ENCODE data around the gene EPHA10. TPM values are rescaled to one million over a fixed set of nuclear protein-coding genes. Genes with fewer than 3 reads are reported as not detected.

EPHA10 gene
- total and polyA plus RNA-seq, 12 donors: 0.04 to 0.15 (median 0.06) TPM; not detected in 6

DNA sequence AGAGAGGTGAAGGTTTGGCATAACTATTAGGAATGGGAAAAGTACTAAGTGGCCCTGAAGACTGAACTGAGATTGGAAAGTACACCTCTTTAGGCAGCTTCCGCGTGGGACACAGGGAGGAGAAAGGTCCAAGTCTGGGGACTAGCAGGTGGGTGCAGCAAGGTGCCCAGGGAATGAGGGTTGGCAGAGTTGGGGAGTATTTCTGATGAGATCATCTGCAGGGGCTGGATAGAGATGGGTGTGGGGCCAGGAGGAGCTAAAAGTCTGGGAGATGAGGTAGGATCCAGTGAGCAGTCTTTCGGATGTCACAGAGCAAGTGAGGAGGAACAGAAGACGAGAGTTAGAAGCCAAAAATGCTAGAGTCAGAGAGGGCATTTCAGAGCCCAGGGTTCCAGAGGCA lies 36.5 kb downstream of the EPHA10 start:
- intact Hi-C loops (cut with DNase I): no loop called here
- H3K27me3 ChIP-seq: peaks cover 0 to 81% (median 39%) of the 10 kb centered on the region in 7 donors
- 78 to 80% methylated on average over 4 of the region's 4 CpGs for WGBS, 2 donors
- H3K27ac ChIP-seq: no peak overlapping the region
- no peak for DNase-seq
- no peak for ATAC-seq
- TF ChIP-seq, protein P1, sequence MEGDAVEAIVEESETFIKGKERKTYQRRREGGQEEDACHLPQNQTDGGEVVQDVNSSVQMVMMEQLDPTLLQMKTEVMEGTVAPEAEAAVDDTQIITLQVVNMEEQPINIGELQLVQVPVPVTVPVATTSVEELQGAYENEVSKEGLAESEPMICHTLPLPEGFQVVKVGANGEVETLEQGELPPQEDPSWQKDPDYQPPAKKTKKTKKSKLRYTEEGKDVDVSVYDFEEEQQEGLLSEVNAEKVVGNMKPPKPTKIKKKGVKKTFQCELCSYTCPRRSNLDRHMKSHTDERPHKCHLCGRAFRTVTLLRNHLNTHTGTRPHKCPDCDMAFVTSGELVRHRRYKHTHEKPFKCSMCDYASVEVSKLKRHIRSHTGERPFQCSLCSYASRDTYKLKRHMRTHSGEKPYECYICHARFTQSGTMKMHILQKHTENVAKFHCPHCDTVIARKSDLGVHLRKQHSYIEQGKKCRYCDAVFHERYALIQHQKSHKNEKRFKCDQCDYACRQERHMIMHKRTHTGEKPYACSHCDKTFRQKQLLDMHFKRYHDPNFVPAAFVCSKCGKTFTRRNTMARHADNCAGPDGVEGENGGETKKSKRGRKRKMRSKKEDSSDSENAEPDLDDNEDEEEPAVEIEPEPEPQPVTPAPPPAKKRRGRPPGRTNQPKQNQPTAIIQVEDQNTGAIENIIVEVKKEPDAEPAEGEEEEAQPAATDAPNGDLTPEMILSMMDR (IDR thresholded peaks at IDR 0.05): no peak
- no peaks in the 10 kb centered on the region for H3K36me3 ChIP-seq
- H3K4me3 ChIP-seq: no peak overlapping the region
- H3K9me3 ChIP-seq: no peaks in the 10 kb centered on the region
- peaks cover 0 to 6% (median 0%) of the 10 kb centered on the region in 9 donors for H3K4me1 ChIP-seq

DNA sequence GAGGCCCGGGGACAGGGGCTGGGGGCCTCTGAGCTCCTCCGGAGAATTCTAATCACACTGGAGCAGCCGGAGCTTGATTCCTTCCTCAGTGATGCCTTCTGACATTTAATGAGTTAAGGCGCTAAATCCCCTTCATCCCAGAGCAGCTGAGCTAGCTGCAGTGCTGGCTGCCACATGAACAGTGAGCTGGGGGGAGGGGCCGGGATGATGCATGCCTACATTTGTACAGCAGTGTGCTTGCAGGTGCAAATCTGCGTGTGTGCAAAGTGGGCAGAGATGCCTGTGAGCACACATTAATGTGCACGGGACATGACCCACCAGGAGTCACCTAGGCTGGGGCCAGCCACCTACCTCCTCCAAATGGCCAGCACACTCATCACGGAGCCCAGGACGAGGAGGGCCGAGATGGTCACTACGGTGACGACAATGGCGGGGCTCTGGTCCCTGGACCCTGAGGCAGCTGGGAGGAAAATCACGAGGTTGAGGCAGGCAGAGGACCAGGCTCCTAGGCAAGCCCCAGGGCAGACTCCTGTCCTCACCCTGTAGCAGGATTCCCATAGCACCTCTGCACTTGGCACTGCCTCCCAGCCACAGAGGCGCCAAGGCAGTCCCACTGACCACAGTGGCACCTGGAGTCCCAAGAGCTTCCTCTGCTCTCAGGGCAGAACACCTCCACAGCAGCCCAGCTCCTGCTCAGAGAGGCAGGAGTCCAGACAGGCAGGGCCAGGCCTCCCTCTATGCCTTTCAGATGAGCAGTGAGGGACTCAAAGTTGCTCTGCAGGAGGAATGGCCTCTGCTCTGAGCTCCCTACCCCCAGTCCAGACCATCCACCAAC lies 38.0 kb downstream of the EPHA10 start:
- no peak for ATAC-seq

DNA sequence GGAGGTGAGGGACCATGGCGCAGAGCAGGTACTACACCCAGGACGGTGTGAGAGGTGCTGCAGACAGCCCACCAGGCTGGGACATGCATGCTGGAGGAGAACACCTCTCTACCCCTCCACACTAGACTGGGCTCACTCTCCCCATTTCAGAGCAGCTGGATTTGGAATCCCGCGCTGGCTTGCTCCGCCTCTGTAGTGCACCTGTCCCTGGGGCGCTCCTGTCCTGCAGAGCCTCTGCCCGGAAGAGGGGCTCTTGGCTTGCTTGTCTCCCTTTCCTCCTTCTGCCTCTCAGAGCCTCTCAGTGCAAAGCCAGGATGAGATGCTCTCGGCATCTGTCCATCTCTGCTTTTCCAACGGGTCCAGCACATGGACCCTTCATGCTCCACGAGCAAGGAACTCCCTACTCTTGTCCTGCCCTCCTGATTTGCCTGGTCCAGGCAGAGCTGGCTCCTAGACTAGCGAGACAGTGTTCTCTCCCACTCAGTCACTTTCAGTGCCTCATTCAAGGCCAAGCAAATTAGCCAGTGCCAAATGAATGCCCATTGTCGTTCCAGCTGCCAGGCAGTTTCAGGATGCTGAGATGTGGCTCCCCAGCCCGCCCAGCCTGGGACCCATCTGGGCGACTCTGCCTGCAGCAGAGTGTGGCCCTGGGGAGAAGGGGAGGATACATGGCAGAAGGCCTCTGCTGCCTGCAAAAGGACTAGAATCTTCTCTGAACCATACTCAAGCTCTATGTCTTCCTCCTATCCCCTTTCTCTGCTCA lies 38.9 kb downstream of the EPHA10 start:
- peaks cover 0 to 10% (median 0%) of the 10 kb centered on the region in 9 donors for H3K4me1 ChIP-seq
- no peaks in the 10 kb centered on the region for H3K36me3 ChIP-seq
- TF ChIP-seq, protein P1 (IDR thresholded peaks at IDR 0.05): no peak
- no peak overlapping the region for H3K4me3 ChIP-seq
- no peak overlapping the region for H3K27ac ChIP-seq
- no peak for ATAC-seq
- DNase-seq: no peak
- H3K27me3 ChIP-seq: peaks cover 0 to 57% (median 28%) of the 10 kb centered on the region in 7 donors
- intact Hi-C loops (cut with DNase I): no loop called here
- 72 to 73% methylated on average over 14 of the region's 14 CpGs for WGBS, 2 donors
- H3K9me3 ChIP-seq: no peaks in the 10 kb centered on the region

More for the DNA sequence above, 38.0 kb downstream of the EPHA10 start:
- WGBS, 2 donors: 55 to 60% methylated on average over 15 of the region's 15 CpGs
- no peak for DNase-seq
- intact Hi-C loops (cut with DNase I): no loop called here
- H3K27ac ChIP-seq: no peak overlapping the region
- H3K9me3 ChIP-seq: no peaks in the 10 kb centered on the region
- TF ChIP-seq, protein P1 (IDR thresholded peaks at IDR 0.05): no peak
- peaks cover 0 to 10% (median 0%) of the 10 kb centered on the region in 9 donors for H3K4me1 ChIP-seq
- peaks cover 0 to 67% (median 32%) of the 10 kb centered on the region in 7 donors for H3K27me3 ChIP-seq
- no peak overlapping the region for H3K4me3 ChIP-seq
- no peaks in the 10 kb centered on the region for H3K36me3 ChIP-seq

DNA sequence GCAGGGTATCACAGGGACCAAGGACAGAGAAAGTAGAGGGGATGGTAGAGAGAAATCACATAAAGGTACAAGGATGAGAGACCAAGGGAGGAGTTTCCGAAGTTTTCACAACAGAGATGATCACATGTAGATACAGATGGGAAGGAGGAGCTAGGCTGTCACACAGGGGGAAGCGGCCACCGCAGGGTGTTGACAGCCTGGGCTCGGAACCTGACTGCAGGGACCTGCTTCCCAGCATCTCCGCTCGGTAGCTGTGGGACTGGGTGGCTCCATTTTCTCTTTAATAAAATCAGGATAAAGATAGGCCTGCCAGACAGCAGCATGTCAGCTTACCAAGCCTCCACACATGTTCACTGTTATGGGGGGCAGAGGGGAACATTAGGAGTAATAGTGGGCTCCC lies 40.3 kb downstream of the EPHA10 start:
- Histone ChIP-seq H3K27me3 (peaks cover 0 to 61% (median 28%) of the 10 kb centered on the region in 7 donors), H3K9me3 (no peaks in the 10 kb centered on the region), H3K4me3 (no peak overlapping the region), H3K27ac (no peak overlapping the region), H3K4me1 (peaks cover 0 to 10% (median 0%) of the 10 kb centered on the region in 9 donors), H3K36me3 (no peaks in the 10 kb centered on the region)
- WGBS, 2 donors: 69 to 71% methylated on average over 6 of the region's 6 CpGs
- TF ChIP-seq, protein P1 (IDR thresholded peaks at IDR 0.05): no peak
- intact Hi-C loops (cut with DNase I): no loop called here
- DNase-seq: no peak
- no peak for ATAC-seq

All from heart right ventricle (tissue), 16 donors.